Measurements from ENCODE around the gene POP5. TPM values are rescaled to one million over a fixed set of nuclear protein-coding genes. Genes with fewer than 3 reads are reported as not detected.
A peak's percentile ranks its signal among the peaks of the same experiment; 100 is the strongest.

Gene POP5
- total RNA-seq, 2 experiments from 2014 or later = 63.3 to 64.0 TPM

DNA sequence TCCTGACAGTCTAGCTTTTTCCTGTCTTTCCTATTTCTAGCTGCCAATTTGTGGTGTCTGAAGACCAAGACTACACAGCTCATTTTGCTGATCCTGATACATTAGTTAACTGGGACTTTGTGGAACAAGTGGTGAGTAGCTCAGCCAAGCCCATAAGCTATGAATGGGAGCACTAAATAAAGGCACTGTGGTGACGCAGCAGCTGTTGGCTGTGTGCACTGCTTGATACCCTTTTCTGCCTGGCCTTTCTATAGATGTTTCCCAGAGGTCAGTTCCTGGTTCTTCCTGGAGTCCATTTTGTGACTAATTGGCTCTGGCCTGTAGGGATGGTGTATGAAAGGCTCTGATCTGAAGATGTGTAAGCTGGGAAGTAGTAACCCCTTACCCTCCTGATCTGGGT, 26.5 kb downstream of the POP5 start:
- CTCF ChIA-PET = no interaction called here
- Mint-ChIP-seq H3K36me3 (ENCODE audit: low read depth) (peaks cover 28% of the 10 kb centered on the region), H3K4me3 (no peak overlapping the region), H3K4me1 (ENCODE audit: low read depth) (peaks cover 6% of the 10 kb centered on the region), H3K27me3 (ENCODE audit: low read depth) (no peaks in the 10 kb centered on the region), H3K27ac (no peak overlapping the region), H3K9me3 (ENCODE audit: insufficient read depth) (no peaks in the 10 kb centered on the region)
- ATAC-seq (no peak), DNase-seq (no peak)
- POLR2A ChIA-PET = no interaction called here

DNA sequence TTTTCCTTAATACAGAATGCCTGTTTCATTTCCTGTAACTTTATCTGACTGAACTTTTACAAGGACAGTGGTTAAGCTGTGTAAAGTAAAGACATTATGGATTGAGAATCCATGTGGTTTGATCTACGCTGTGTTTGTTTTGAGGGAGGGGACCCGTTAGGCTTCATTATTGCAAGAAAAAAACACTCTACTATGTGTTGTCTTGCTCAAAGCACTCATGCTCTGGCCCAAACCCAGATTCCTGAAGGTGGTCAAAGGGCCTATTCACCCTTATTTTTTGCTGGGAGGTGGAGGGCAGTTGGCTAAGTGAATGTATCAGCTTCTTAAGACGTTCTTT, 35.2 kb downstream of the POP5 start:
- POLR2A ChIA-PET = no interaction called here
- no peak for DNase-seq
- no peaks in the 10 kb centered on the region for H3K9me3 Mint-ChIP-seq (ENCODE audit: insufficient read depth)
- H3K4me1 Mint-ChIP-seq (ENCODE audit: low read depth) = peaks cover 4% of the 10 kb centered on the region
- no peak overlapping the region for H3K27ac Mint-ChIP-seq
- H3K27me3 Mint-ChIP-seq (ENCODE audit: low read depth) = no peaks in the 10 kb centered on the region
- CTCF ChIA-PET = interaction anchor here (0.9 to 1.6 kb wide), 3 partner anchors 15 to 77 kb away, joined by 3 to 4 read pairs (median 4); partner anchors contain the start of gene SRSF9
- H3K4me3 Mint-ChIP-seq = no peak overlapping the region
- no peak for ATAC-seq
- peaks cover 14% of the 10 kb centered on the region for H3K36me3 Mint-ChIP-seq (ENCODE audit: low read depth)

DNA sequence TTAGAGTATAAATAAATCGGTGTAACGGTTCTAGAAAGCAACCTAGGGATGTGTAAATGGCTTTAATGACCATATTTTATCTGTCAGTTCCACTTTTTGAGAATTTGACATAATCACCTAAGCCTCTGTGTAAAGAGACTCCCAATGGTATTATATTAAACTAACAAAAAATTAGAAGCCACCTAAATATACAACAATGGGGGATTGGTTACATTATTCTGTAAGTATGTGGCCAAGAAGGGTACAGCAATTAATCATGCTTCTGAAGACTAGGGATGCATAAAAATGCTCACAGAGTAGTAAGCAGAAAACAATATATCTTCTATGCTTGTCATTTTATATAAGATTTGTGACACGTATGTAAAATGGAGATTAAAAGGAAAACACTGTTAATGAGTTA, 36.5 kb downstream of the POP5 start:
- CTCF ChIA-PET = interaction anchor here (0.8 kb wide), 1 partner anchor 104 kb away, joined by 3 read pairs; no protein-coding TSS in a partner anchor
- no peak overlapping the region for H3K4me3 Mint-ChIP-seq
- DNase-seq (no peak), ATAC-seq (no peak)
- peaks cover 23% of the 10 kb centered on the region for H3K36me3 Mint-ChIP-seq (ENCODE audit: low read depth)
- POLR2A ChIA-PET = interaction anchor here (0.6 kb wide), 2 partner anchors 37 to 1958 kb away, joined by 3 read pairs; partner anchors contain the start of gene POP5
- H3K27me3 Mint-ChIP-seq (ENCODE audit: low read depth) = no peaks in the 10 kb centered on the region
- no peaks in the 10 kb centered on the region for H3K9me3 Mint-ChIP-seq (ENCODE audit: insufficient read depth)
- H3K4me1 Mint-ChIP-seq (ENCODE audit: low read depth) = peaks cover 14% of the 10 kb centered on the region
- H3K27ac Mint-ChIP-seq = no peak overlapping the region

DNA sequence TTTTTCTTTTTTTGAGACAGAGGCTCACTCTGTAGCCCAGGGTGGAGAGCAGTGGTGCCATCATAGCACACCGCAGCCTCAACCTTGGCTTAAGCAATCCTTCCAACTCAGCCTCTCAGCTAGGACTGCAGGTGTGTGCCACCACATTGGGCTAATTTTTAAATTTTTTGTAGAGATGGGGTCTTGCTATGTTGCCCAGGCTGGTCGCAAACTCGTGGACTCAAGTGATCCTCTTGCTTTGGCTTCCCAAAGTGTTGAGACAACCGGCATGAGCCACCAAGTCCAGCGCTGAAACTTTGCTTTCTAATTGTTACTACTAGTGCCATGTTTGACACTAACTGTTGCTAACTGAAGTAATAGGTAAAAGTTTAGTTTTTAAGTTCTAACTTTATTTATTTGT, 39.0 kb downstream of the POP5 start:
- H3K9me3 Mint-ChIP-seq (ENCODE audit: insufficient read depth) = no peaks in the 10 kb centered on the region
- no peak for DNase-seq
- CTCF ChIA-PET = no interaction called here

DNA sequence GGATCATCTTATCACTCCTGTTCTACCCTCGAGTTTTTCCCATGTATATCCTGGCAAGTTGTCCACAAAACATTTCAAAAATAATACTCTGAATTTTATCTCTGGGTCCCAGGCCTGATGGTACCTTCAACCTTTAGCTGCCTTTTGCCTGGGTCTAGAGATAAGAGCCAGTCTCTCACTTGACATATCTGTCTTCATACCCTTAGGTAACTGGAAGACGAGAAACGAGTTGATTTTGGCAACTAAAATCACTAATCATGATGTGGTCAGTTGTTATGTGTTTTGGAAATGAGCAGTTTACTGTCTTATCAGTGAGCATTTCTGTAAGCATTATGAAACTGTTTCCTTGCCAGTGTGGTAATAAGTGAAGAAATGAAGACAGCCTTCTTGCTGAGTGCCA, 40.8 kb downstream of the POP5 start:
- Mint-ChIP-seq H3K4me3 (no peak overlapping the region), H3K27me3 (ENCODE audit: low read depth) (no peaks in the 10 kb centered on the region), H3K4me1 (ENCODE audit: low read depth) (peaks cover 53% of the 10 kb centered on the region), H3K9me3 (ENCODE audit: insufficient read depth) (no peaks in the 10 kb centered on the region), H3K36me3 (ENCODE audit: low read depth) (peaks cover 54% of the 10 kb centered on the region), H3K27ac (peak overlapping the region; percentile 69)
- ChIA-PET POLR2A (no interaction called here), CTCF (no interaction called here)
- no peak for DNase-seq
- ATAC-seq = no peak

More for the DNA sequence above, 39.0 kb downstream of the POP5 start:
- no peak for ATAC-seq
- Mint-ChIP-seq H3K36me3 (ENCODE audit: low read depth) (peaks cover 46% of the 10 kb centered on the region), H3K27me3 (ENCODE audit: low read depth) (no peaks in the 10 kb centered on the region), H3K4me1 (ENCODE audit: low read depth) (peaks cover 40% of the 10 kb centered on the region), H3K27ac (no peak overlapping the region), H3K4me3 (no peak overlapping the region)
- POLR2A ChIA-PET = no interaction called here

DNA sequence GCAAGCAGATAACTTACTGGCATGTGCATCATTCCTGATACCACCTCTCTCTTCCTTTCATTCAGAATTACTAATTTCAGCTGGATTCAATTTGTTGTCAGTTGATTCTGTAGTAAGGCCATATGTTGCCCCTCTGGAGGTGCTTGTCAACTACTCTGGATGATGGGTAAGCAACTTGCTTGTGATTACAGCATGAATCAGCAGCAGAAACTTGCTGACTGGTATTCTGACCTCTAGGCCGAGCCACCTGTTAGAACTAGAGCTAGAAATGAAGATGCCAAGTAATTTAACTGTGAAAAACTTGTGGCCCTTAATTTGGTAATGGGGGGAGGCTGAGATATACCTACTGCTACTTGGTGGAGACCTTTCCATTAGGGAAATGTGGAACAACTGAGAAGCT, 41.9 kb downstream of the POP5 start:
- H3K4me1 Mint-ChIP-seq (ENCODE audit: low read depth) = peaks cover 53% of the 10 kb centered on the region
- H3K36me3 Mint-ChIP-seq (ENCODE audit: low read depth) = peaks cover 58% of the 10 kb centered on the region
- POLR2A ChIA-PET = interaction anchor here (0.9 to 2.4 kb wide), 4 partner anchors 10 to 247 kb away, joined by 3 to 12 read pairs (median 6); partner anchors contain the start of genes COQ5, POP5, RNU4-1 and RNU4-2
- H3K4me3 Mint-ChIP-seq = peak overlapping the region; percentile 88
- H3K27me3 Mint-ChIP-seq (ENCODE audit: low read depth) = no peaks in the 10 kb centered on the region
- DNase-seq (no peak), ATAC-seq (no peak)
- CTCF ChIA-PET = interaction anchor here (1.2 to 2.6 kb wide), 4 partner anchors 43 to 89 kb away, joined by 3 to 11 read pairs (median 6); partner anchors contain the start of gene SRSF9
- H3K27ac Mint-ChIP-seq = peak overlapping the region; percentile 80
- H3K9me3 Mint-ChIP-seq (ENCODE audit: insufficient read depth) = no peaks in the 10 kb centered on the region

DNA sequence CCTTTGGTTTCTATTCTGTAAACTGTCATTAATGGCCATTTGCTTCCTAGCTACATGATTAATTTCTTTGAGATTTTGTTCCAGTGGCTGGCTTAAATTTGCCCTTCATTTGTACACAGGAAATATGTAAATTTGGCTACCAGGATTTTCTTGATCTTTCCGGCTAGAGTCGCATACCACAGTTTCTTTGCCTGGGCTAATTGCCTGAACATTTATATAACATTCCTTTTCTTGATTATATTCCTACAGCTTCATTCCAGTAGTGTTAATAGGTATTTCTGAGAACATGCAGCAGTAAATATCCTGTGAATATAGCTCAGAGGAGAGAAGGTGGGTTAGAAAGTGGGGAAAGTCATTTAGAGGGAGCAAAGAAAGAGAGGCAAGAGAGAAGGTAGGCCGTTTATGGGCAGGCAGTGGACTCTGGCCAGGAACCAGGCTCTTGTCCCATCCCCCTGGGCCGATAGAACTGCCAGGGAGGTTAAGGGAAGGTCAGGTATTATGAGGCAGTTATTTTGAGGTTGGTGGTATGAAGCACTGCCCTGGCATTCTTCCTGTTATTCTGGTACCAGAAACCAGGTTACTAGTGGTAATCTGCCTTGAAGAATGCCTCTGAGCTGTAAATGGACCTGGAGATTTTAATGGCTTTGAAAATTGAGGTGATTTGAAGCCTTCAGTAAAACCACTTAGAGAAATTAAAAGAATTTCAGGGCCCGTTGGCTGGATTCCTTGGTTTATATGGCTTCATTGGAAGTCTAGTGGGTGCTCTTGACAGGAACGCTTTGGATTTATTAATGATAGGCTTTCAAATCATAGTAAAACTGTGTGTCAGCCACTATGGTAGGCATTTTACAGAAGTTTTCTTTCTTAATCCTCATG, 42.7 kb downstream of the POP5 start:
- ATAC-seq = no peak
- H3K27me3 Mint-ChIP-seq (ENCODE audit: low read depth) = no peaks in the 10 kb centered on the region
- peaks cover 58% of the 10 kb centered on the region for H3K36me3 Mint-ChIP-seq (ENCODE audit: low read depth)
- H3K4me3 Mint-ChIP-seq = peak overlapping the region; percentile 88
- peaks cover 55% of the 10 kb centered on the region for H3K4me1 Mint-ChIP-seq (ENCODE audit: low read depth)
- ChIA-PET POLR2A (interaction anchor here (0.7 to 2.4 kb wide), 8 partner anchors 9 to 759 kb away, joined by 3 to 12 read pairs (median 5); partner anchors contain the start of genes COQ5, POP5, RNU4-1 and RNU4-2), CTCF (interaction anchor here (0.9 to 2.6 kb wide), 8 partner anchors 14 to 111 kb away, joined by 3 to 11 read pairs (median 4); partner anchors contain the start of genes POP5 and SRSF9)
- peak overlapping the region; percentile 80 for H3K27ac Mint-ChIP-seq
- no peak for DNase-seq
- H3K9me3 Mint-ChIP-seq (ENCODE audit: insufficient read depth) = no peaks in the 10 kb centered on the region

DNA sequence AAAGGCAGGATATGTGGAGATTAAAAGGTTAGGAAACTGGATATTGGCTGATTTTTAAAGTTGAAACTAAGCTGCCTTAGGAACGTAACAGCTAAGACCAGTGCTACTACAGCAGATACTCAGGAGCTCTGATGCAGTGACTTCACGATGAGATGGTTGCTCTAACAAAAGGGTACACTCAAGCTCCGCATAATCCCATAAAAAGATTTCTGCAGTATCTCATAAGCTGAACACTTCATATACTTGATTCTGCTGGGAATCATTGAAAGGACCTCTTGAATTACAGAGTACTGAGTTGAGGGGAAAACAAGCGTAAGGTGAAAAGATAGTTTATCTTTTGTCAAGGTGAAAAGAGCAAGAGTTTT, 43.4 kb downstream of the POP5 start:
- Mint-ChIP-seq H3K4me1 (ENCODE audit: low read depth) (peaks cover 58% of the 10 kb centered on the region), H3K27me3 (ENCODE audit: low read depth) (no peaks in the 10 kb centered on the region)
- no peak for ATAC-seq

DNA sequence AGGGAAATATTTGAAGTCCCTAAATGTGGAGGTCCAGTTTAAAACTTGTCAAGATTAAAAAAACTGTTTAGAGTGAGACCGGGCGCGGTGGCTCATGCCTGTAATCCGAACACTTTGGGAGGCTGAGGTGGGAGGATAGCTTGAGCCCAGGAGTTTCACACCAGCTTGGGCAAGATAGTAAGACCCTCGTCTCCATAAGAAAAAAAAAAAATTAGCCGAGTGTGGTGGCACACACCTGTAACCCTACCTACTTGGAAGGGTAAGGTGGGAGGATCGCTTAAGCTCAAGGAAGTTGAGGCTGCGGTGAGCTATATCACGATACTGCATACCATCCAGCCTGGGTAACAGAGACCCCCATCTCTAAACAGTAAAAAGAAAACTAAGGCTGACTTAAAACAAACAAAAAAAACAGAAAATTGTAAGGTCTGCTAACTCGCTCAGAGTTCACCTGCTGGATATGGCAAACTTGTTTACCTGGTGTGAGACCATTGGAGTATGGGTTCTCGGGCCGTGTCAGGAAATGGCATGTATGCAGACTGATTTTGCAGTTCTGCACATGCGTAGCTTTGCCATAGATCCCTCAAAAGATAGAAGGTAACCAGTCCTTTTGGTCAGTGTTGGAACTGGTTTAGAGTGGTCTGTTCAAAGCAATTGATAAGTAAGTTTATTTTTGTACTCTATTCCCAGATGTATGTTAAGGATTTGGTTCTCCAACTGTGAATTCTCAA, 45.0 kb downstream of the POP5 start:
- Mint-ChIP-seq H3K27ac (peak overlapping the region; percentile 52), H3K4me1 (ENCODE audit: low read depth) (peaks cover 61% of the 10 kb centered on the region), H3K27me3 (ENCODE audit: low read depth) (no peaks in the 10 kb centered on the region), H3K4me3 (peak overlapping the region; percentile 88), H3K36me3 (ENCODE audit: low read depth) (peaks cover 53% of the 10 kb centered on the region), H3K9me3 (ENCODE audit: insufficient read depth) (no peaks in the 10 kb centered on the region)
- CTCF ChIA-PET = interaction anchor here (1.0 to 1.6 kb wide), 2 partner anchors 47 to 73 kb away, joined by 4 to 5 read pairs; no protein-coding TSS in a partner anchor
- peak; percentile 39 for ATAC-seq
- peak; percentile 56 for DNase-seq
- POLR2A ChIA-PET = interaction anchor here (1.1 to 2.3 kb wide), 5 partner anchors 34 to 335 kb away, joined by 3 to 8 read pairs (median 4); partner anchors contain the start of genes RNU4-1 and RPLP0

More for the DNA sequence above, 43.4 kb downstream of the POP5 start:
- peaks cover 55% of the 10 kb centered on the region for H3K36me3 Mint-ChIP-seq (ENCODE audit: low read depth)
- peak overlapping the region; percentile 80 for H3K27ac Mint-ChIP-seq
- peak overlapping the region; percentile 88 for H3K4me3 Mint-ChIP-seq
- ChIA-PET POLR2A (interaction anchor here (0.7 to 2.4 kb wide), 6 partner anchors 9 to 760 kb away, joined by 3 to 12 read pairs (median 6); partner anchors contain the start of genes COQ5, RNU4-1 and RNU4-2), CTCF (interaction anchor here (0.9 to 2.6 kb wide), 7 partner anchors 14 to 111 kb away, joined by 3 to 11 read pairs (median 4); partner anchors contain the start of genes POP5 and SRSF9)
- no peaks in the 10 kb centered on the region for H3K9me3 Mint-ChIP-seq (ENCODE audit: insufficient read depth)
- DNase-seq = no peak

DNA sequence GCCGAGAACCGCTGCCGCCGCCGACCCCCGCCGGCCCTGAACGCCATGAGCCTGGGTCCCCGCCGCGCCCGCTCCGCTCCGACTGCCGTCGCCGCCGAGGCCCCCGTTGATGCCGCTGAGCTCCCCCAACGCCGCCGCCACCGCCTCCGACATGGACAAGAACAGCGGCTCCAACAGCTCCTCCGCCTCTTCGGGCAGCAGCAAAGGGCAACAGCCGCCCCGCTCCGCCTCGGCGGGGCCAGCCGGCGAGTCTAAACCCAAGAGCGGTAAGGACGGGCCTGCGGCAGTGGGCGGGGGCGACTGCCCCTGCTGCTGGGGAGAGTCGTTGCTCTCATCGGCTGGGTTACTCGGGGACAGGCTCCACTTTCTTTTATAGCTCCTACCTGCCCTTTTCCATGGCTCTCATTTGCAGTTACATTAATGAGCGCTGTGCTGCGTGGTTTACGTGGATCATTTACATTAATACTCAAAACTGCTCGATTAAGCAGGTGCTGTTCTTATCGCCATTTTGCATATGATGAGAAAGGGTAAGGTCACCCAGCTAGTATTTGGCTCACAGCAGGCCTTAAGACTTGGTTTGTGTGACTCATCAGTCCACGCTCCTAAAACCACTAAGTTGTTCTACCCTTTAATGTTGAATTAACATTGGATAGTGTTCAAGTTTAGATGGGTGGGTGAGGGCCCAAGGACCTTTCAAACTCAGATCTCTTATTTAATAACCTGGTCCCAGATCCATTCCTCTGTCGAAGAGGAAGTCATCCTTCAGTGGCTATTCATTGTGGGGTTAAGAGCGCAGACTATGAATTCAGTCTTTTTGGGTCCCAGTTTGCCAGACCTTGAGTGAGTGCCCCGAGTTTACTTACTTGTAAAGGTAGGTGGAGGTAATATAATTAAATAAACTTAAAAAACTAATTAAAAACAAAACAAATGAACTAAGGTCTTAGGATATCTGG, 46.2 kb downstream of the POP5 start:
- peaks cover 52% of the 10 kb centered on the region for H3K4me1 Mint-ChIP-seq (ENCODE audit: low read depth)
- CTCF ChIA-PET = interaction anchor here (0.5 to 1.6 kb wide), 5 partner anchors 46 to 429 kb away, joined by 3 to 11 read pairs (median 4); partner anchors contain the start of genes POP5 and SRSF9
- peak; percentile 55 for DNase-seq

More for the DNA sequence above, 46.2 kb downstream of the POP5 start:
- Mint-ChIP-seq H3K27me3 (ENCODE audit: low read depth) (no peaks in the 10 kb centered on the region), H3K27ac (peak overlapping the region; percentile 87), H3K36me3 (ENCODE audit: low read depth) (peaks cover 43% of the 10 kb centered on the region), H3K4me3 (peak overlapping the region; percentile 88), H3K9me3 (ENCODE audit: insufficient read depth) (no peaks in the 10 kb centered on the region)
- POLR2A ChIA-PET = interaction anchor here (0.6 to 2.3 kb wide), 10 partner anchors 8 to 551 kb away, joined by 3 to 8 read pairs (median 4); partner anchors contain the start of genes POP5, RNU4-1 and RNU4-2
- ATAC-seq = peak; percentile 57
